ENCODE results near the gene NANP.

Gene NANP

DNA sequence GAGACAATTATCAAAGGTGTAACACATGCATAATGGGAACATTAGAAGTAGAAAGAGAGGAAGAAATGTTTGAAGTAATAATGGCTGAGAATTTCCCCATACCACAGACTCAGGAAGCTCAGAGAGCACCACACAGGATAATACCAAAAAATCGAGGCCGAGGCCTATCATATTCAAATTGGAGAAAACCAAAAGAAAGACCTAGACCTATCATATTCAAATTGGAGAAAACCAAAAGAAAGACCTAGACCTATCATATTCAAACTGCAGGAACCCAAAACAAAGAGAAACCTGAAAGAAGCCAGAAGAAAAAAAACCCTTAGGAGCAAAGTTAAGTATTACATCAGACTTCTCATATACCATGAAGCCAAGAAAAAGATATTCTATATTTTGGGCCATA lies 56.5 kb downstream of the NANP start:
- no peak for DNase-seq

DNA sequence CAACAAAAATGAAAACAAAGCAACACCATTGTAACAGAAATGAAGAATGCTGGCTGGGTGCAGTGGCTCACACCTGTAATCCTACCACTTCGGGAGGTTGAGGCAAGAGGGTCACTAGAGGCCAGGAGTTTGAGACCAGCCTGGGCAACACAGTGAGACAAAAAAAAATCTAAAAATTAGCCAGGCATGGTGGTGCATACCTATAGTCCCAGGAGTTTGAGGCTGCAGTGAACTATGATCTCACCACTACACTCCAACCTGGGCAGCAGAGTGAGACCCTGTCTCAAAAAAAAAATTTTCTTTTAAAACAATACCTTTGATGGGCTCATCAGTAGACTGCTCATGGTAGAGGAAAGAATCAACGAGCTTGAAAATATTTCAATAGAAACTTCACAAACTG lies 57.0 kb downstream of the NANP start:
- DNase-seq, result no peak

DNA sequence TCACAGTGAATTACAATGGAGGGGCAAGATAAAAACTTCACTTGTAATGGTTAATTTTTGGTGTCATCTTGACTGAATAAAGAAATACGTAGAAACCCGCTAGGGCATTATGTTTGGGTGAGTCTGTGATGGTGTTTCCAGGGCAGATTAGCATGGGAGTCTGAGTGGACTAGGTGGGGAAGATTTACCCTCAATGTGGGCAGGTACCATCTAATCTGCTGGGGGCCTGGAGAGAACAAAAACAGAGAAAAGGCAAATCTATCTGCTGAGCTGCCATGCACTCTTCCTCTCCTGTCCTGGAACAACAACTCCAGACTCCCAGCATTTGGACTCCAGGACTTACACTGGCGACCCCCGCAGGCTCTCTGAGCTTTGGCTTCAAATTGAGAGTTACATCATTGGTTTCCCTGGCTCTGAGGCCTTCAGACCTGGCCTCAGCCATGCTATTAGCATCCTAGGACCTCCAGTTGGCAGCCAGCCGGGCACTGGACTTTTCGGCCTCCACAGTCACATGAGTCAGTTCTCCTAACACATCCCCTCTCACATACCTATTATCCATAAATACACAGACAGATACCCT lies 58.1 kb downstream of the NANP start:
- no peak for DNase-seq

DNA sequence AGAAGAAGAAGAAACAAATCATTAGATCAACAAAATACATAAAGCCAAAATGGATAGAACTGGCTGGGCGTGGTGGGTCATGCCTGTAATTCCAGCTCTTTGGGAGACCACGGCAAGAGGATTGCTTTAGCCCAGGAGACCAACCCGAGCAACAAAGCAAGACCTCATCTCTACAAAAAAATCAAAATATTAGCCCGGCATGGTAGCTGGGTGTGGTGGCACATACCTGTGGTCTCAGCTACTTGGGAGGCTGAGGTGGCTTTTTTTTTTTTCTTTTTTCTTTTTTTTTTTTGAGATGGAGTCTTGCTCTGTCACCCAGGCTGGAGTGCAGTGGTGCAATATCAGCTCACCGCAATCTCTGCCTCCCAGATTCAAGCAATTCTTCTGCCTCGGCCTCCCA lies 59.9 kb downstream of the NANP start:
- no peak for DNase-seq

DNA sequence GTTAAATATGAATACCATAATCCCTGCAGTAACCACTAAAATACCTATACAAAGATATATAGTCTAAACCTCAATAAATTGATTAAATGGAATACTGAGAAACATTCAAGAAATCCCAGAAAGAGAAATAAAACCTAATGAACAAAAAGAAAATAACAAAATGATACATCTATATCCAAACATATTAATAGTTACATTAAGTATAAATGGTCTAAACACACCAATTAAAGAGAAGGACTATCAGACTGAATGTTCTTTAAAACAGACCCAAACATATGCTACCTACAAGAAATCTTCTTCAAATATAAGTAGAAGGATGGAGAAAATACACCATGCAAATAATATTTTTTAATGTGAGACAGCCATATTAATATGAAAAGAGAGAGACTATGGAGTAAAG lies 60.5 kb downstream of the NANP start:
- no peak for DNase-seq
